ENCODE data around the gene PITX3.
A peak's percentile ranks its signal among the peaks of the same experiment; 100 is the strongest.
"Not testable (repeated sequence)": the region's sequence is repeated elsewhere in the genome, so short reads cannot be mapped to it uniquely, and the experiment has no call there.

The PITX3 gene

GRCh38 chr10:102191956-102192355, 49.4 kb downstream of the PITX3 start:
- no peaks in the 10 kb centered on the region for H3K27me3 ChIP-seq (ENCODE audit: control insufficient read depth, insufficient read depth, low read length)
- TF ChIP-seq CTCF (IDR thresholded peaks at IDR 0.05): no peak
- H3K4me3 ChIP-seq (ENCODE audit: low read depth, low read length): no peak overlapping the region
- no peaks in the 10 kb centered on the region for H3K36me3 ChIP-seq (ENCODE audit: control insufficient read depth, insufficient read depth, low read length)
- no peaks in the 10 kb centered on the region for H3K9me3 ChIP-seq (ENCODE audit: control insufficient read depth, low read length)
- H3K9ac ChIP-seq: no peak overlapping the region
- no peak overlapping the region for H3K4me2 ChIP-seq (ENCODE audit: low read length)
- no peak overlapping the region for H3K27ac ChIP-seq
- no peak overlapping the region for H2AFZ ChIP-seq
- H3K79me2 ChIP-seq: no peaks in the 10 kb centered on the region
- no peaks in the 10 kb centered on the region for H3K4me1 ChIP-seq

GRCh38 chr10:102188941-102189898, 52.1 kb downstream of the PITX3 start:
- not testable (repeated sequence) for H3K27me3 ChIP-seq (ENCODE audit: control insufficient read depth, insufficient read depth, low read length); H2AFZ ChIP-seq; H3K27ac ChIP-seq; H3K9me3 ChIP-seq (ENCODE audit: control insufficient read depth, low read length); H3K36me3 ChIP-seq (ENCODE audit: control insufficient read depth, insufficient read depth, low read length); H3K9ac ChIP-seq; H3K4me2 ChIP-seq (ENCODE audit: low read length); H3K4me1 ChIP-seq; H3K4me3 ChIP-seq (ENCODE audit: low read depth, low read length); H3K79me2 ChIP-seq

GRCh38 chr10:102188298-102188940, 52.9 kb downstream of the PITX3 start:
- Histone ChIP-seq H3K9me3 (ENCODE audit: control insufficient read depth, low read length) (no peaks in the 10 kb centered on the region), H3K4me3 (ENCODE audit: low read depth, low read length) (no peak overlapping the region), H3K4me2 (ENCODE audit: low read length) (no peak overlapping the region), H3K36me3 (ENCODE audit: control insufficient read depth, insufficient read depth, low read length) (no peaks in the 10 kb centered on the region), H3K27me3 (ENCODE audit: control insufficient read depth, insufficient read depth, low read length) (no peaks in the 10 kb centered on the region), H2AFZ (peak overlapping the region; percentile 11), H3K4me1 (no peaks in the 10 kb centered on the region), H3K9ac (no peak overlapping the region), H3K79me2 (no peaks in the 10 kb centered on the region), H3K27ac (no peak overlapping the region)
- TF ChIP-seq CTCF (IDR thresholded peaks at IDR 0.05): no peak

GRCh38 chr10:102185811-102186527, 55.3 kb downstream of the PITX3 start:
- H3K36me3 ChIP-seq (ENCODE audit: control insufficient read depth, insufficient read depth, low read length): no peaks in the 10 kb centered on the region
- H3K27me3 ChIP-seq (ENCODE audit: control insufficient read depth, insufficient read depth, low read length): no peaks in the 10 kb centered on the region
- no peak overlapping the region for H3K9ac ChIP-seq
- no peak overlapping the region for H3K4me3 ChIP-seq (ENCODE audit: low read depth, low read length)
- H3K79me2 ChIP-seq: no peaks in the 10 kb centered on the region
- H3K27ac ChIP-seq: no peak overlapping the region
- no peak overlapping the region for H2AFZ ChIP-seq
- H3K9me3 ChIP-seq (ENCODE audit: control insufficient read depth, low read length): no peaks in the 10 kb centered on the region
- H3K4me1 ChIP-seq: no peaks in the 10 kb centered on the region
- H3K4me2 ChIP-seq (ENCODE audit: low read length): no peak overlapping the region
- TF ChIP-seq CTCF (IDR thresholded peaks at IDR 0.05): no peak

GRCh38 chr10:102185272-102185671, 56.0 kb downstream of the PITX3 start:
- no peaks in the 10 kb centered on the region for H3K4me1 ChIP-seq
- H3K4me3 ChIP-seq (ENCODE audit: low read depth, low read length): no peak overlapping the region
- H3K27ac ChIP-seq: no peak overlapping the region
- no peaks in the 10 kb centered on the region for H3K9me3 ChIP-seq (ENCODE audit: control insufficient read depth, low read length)
- no peak overlapping the region for H2AFZ ChIP-seq
- no peaks in the 10 kb centered on the region for H3K36me3 ChIP-seq (ENCODE audit: control insufficient read depth, insufficient read depth, low read length)
- H3K9ac ChIP-seq: no peak overlapping the region
- H3K27me3 ChIP-seq (ENCODE audit: control insufficient read depth, insufficient read depth, low read length): no peaks in the 10 kb centered on the region
- no peak for TF ChIP-seq CTCF (IDR thresholded peaks at IDR 0.05)
- no peaks in the 10 kb centered on the region for H3K79me2 ChIP-seq
- H3K4me2 ChIP-seq (ENCODE audit: low read length): no peak overlapping the region

Data from parathyroid adenoma (tissue), 2 donors.